22Rv1 (cell line): ENCODE results near the gene NEB.

Source experiments
- H3K27ac ChIP-seq: fragments of 450-650 bp; 2 replicates; pipeline ENCODE4 v1.5.1; 2017
- ZFX ChIP-seq: fragments of 450-650 bp; IDR thresholded peaks from 2 replicates; pipeline ENCODE4 v1.6.1; 2017; ENCODE audit warnings: antibody characterized with exemption, borderline replicate concordance
- TF ChIP-seq, protein P1 (sequence below): fragments of 450-650 bp; IDR thresholded peaks from 2 replicates; pipeline ENCODE4 v1.5.1; 2017; ENCODE audit warnings: mild to moderate bottlenecking

The NEB gene

DNA sequence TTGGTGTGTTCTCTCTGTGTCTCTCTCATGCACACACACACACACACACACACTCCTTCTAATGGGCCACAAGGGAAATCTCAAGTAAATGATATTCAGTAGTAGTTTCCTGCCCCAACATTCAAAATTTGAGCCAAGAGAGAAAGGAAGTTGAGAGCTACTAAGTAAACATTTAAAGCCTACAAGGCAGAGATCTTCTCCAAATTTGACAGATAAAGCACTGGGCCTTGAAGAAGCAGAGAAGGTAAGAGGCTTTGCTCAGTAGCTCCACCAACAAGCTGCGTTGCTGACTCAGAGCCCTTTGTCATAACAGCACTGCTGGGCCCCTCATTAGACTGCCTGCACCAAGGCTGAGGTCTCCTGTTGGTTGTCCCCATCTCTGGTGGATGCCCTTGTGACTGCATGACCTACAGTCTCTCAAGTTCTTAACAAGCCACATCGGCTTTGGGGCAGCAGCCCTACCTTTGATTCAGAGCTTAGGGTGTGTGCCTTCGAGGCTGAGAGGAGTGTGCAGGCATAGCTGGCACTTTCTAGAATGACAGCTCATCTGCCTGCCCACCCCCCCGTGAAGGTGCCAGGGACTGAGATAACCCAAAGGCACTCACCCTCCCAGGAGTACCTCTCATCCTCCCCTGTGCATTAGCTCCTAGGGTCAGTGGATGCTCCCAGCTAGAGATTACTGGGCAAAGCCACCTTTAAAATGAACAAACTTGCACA lies 32.3 kb upstream of the NEB start:
- no peak overlapping the region for H3K27ac ChIP-seq
- TF ChIP-seq, protein P1, sequence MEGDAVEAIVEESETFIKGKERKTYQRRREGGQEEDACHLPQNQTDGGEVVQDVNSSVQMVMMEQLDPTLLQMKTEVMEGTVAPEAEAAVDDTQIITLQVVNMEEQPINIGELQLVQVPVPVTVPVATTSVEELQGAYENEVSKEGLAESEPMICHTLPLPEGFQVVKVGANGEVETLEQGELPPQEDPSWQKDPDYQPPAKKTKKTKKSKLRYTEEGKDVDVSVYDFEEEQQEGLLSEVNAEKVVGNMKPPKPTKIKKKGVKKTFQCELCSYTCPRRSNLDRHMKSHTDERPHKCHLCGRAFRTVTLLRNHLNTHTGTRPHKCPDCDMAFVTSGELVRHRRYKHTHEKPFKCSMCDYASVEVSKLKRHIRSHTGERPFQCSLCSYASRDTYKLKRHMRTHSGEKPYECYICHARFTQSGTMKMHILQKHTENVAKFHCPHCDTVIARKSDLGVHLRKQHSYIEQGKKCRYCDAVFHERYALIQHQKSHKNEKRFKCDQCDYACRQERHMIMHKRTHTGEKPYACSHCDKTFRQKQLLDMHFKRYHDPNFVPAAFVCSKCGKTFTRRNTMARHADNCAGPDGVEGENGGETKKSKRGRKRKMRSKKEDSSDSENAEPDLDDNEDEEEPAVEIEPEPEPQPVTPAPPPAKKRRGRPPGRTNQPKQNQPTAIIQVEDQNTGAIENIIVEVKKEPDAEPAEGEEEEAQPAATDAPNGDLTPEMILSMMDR = no peak
- no peak for TF ChIP-seq ZFX

- TF ChIP-seq ZFX = no peak
- TF ChIP-seq, protein P1 = no peak
- no peak overlapping the region for H3K27ac ChIP-seq
These were observed 31.6 kb upstream of the NEB start for GRCh38 chr2:151765760-151766410.

GRCh38 chr2:151762694-151763093 lies 28.4 kb upstream of the NEB start:
- H3K27ac ChIP-seq = no peak overlapping the region
- TF ChIP-seq, protein P1 = no peak
- TF ChIP-seq ZFX = no peak

GRCh38 chr2:151761687-151762086 lies 27.4 kb upstream of the NEB start:
- TF ChIP-seq, protein P1 = no peak
- no peak for TF ChIP-seq ZFX
- no peak overlapping the region for H3K27ac ChIP-seq

DNA sequence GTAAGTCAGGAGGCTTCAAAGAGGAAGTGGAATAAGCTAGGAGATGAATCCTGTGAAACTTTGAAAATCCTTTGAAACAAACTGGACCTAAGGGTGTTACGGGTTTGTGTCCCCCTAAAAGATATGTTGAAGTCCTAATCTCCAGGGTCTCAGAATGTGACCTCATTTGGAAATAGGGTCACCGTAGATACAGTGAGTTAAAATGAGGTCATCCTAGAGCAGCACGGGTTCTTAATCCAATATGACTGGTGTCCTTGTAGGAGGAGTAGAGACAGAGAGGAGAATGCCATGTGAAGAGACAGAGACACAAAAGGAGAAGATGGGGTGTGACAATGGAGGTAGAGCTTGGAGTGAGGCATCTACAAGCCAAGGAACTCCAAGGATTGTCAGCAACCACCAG lies 26.9 kb upstream of the NEB start:
- H3K27ac ChIP-seq = no peak overlapping the region
- no peak for TF ChIP-seq ZFX
- TF ChIP-seq, protein P1 = no peak

- TF ChIP-seq ZFX = no peak
- TF ChIP-seq, protein P1 = no peak
These were observed 25.9 kb upstream of the NEB start for GRCh38 chr2:151760139-151760650.

DNA sequence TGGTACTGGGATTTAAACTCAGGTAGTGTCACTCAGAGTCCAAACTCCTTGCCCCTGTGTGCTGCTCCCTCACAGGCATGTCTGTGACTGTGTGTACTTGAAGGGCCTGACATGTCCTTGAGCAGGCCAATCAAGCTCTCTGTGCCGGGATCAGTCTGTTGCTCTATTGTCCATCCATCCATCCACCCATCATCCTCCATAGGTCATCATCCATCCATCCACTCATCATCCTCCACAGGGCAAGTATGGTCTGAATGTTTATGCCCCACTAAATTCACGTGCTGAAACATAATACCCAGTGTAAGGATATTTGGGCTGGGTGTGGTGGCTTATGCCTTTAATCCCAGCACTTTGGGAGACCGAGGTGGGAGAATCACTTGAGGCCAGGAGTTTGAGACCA lies 24.5 kb upstream of the NEB start:
- no peak for TF ChIP-seq ZFX
- TF ChIP-seq, protein P1 = no peak
- H3K27ac ChIP-seq = no peak overlapping the region

More at GRCh38 chr2:151760139-151760650, 25.9 kb upstream of the NEB start:
- no peak overlapping the region for H3K27ac ChIP-seq
